ENCODE measurements around the gene MT1H.
A peak's percentile ranks its signal among the peaks of the same experiment; 100 is the strongest.

Gene MT1H

GRCh38 chr16:56636616-56637413, 32.8 kb upstream of the MT1H start:
- no peak for DNase-seq

DNA sequence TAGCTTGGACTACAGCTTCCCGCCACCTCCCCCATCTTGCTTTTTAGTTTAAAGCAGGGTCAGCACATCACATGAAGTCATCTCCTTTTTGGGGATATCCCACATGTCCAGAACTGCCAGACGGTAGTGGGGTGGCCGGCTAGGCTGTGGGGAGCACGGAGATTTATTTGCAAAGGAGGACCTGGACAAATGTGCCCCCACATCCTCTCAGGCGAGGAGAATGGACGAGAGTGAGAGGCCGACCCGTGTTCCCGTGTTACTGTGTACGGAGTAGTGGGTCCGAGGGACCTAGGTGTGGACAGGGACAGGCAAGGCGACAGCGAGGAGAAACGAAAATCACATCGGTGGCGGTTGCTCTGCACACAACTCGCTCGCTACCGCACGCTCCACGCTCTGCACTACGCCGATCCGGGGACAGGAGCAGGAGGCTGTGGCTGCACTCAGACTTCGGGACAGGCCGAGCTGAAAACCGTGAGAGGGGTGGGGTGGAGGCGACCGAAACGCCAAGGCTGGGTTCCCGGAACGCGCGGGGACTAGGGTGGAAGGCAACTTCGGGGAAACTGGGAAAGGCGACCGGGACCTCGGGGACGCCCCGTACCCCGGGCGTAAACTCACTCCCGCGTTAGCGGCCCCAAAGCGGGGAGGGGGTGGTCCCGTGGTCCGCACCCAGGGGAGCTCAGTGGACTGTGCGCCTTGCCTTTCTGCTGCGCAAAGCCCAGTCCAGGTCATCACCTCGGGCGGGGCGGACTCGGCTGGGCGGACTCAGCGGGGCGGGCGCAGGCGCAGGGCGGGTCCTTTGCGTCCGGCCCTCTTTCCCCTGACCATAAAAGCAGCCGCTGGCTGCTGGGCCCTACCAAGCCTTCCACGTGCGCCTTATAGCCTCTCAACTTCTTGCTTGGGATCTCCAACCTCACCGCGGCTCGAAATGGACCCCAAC, 31.5 kb upstream of the MT1H start, which contains the start of gene MT1A:
TSS of gene MT1A (plus strand) at position 853 of the 937 bp plus-strand sequence. CDS start at position 926, 73 bp downstream.
- no peak for DNase-seq

GRCh38 chr16:56639045-56639444, 30.6 kb upstream of the MT1H start:
- DNase-seq, result no peak

GRCh38 chr16:56640076-56640475, 29.5 kb upstream of the MT1H start:
- no peak for DNase-seq

DNA sequence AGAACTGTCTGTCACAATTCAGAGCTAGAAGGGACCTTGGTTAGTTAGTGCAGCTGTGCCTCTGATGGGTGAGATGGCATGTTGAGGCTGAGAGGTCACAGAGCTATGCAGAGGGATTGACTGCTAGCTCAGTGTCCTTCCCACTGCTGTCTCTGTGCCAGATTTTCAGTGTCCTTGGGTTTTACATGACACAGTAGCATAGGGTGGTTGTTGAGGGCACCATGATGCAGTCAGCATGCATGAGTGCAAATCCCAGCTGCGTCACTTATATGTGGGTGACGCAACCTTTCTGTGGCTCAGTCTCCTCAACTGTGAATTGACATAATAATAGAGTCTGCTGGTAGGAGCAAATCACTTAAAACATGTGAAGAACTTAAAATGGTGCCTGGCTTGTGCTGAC, 28.4 kb upstream of the MT1H start:
- no peak for DNase-seq

GRCh38 chr16:56643080-56643778, 26.4 kb upstream of the MT1H start:
- peak; percentile 59 for DNase-seq

DNA sequence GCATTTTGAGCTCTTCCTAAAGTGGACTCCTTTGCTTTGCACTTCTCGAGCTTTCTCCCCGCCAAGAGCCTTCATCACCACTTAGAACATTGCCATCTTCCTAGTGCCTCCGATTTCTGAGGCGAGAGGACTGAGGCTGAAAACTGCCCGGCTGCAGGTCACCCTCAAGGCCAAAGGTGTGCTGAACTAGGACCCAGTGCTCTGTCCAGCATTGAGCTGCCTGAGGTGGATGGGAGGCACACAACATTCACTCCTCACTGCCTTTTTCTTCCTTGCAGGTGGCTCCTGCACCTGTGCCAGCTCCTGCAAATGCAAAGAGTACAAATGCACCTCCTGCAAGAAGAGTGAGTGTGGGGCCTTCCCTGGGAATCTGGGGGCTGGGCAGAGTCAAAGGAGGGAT, 25.8 kb upstream of the MT1H start:
- no peak for DNase-seq

DNA sequence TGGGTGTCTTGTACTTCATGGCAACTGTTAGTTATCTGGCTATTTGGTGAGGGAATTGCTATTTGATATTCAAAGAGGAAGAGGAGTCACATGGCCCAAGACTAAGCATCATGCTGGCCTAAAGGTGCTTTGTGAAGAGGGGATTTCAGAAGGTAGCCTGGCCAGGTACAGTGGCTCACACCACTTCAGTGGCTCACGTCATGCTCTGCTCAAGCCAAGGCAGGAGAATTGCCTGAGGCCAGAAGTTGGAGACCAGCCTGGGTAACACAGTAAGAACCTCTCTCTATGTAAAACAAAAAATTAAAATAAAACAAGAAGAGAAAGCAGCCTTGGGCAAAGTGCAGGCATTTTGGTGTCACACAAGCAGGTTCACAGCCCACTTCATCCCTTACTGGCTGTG, 24.3 kb upstream of the MT1H start:
- no peak for DNase-seq

GRCh38 chr16:56645838-56646237, 23.8 kb upstream of the MT1H start:
- no peak for DNase-seq

- DNase-seq, result no peak
These were observed 21.8 kb upstream of the MT1H start for GRCh38 chr16:56647641-56648431.

- DNase-seq, result no peak
These were observed 20.3 kb upstream of the MT1H start for GRCh38 chr16:56649271-56649670.

GRCh38 chr16:56649820-56650219, 19.8 kb upstream of the MT1H start:
- DNase-seq, result no peak

- DNase-seq, result no peak
These were observed 18.0 kb upstream of the MT1H start, which contains the start of gene MT1B for GRCh38 chr16:56651586-56651985. TSS of gene MT1B (plus strand) at chr16:56651886. CDS start at chr16:56651954, 68 bp downstream.

GRCh38 chr16:56652600-56652999, 17.0 kb upstream of the MT1H start:
- DNase-seq, result no peak

DNA sequence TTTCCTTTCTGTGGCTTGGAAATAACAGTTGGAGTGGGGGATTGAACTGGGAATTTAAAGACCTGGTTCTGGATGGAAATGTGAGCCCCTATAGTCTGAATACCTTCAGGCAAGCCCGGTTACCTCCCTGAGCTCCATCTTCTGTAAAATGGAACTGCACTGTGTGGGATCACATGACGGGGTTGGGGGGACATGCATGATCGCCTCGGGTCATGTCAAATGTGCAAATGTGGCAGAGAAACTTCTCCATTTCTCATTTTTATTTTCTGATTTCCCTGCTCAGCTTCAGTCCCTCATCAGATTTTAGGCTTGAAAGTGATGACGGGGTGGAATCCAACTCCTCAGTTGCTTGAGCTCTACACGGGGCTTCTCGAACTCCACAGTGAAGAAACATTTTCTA, 16.4 kb upstream of the MT1H start:
- DNase-seq, result no peak

GRCh38 chr16:56657555-56658326, 11.9 kb upstream of the MT1H start, which contains the start of gene MT1F:
TSS of gene MT1F (plus strand) at chr16:56657959. CDS start at chr16:56658059, 100 bp downstream.
- DNase-seq, result peak; percentile 89

- no peak for DNase-seq
These were observed 11.2 kb upstream of the MT1H start for GRCh38 chr16:56658327-56658875.

GRCh38 chr16:56662357-56663354, 7.0 kb upstream of the MT1H start:
- DNase-seq, result no peak

GRCh38 chr16:56664506-56664905, 5.1 kb upstream of the MT1H start:
- no peak for DNase-seq
